Fibroblast of skin of right biceps (primary cell): ENCODE results near the gene LAMP2.
"Not testable (repeated sequence)": the region's sequence is repeated elsewhere in the genome, so short reads cannot be mapped to it uniquely, and the experiment has no call there.

ENCODE experiments used
- DNase-seq: peaks from one replicate; pipeline ENCODE4 v3.0.0-alpha.2; 2013

LAMP2 gene

GRCh38 chrX:120468825-120469525 lies at the start of gene LAMP2:
TSS of gene LAMP2 (minus strand) at chrX:120469296. CDS start at chrX:120469169, 127 bp downstream.
- DNase-seq: peak; percentile 83

- DNase-seq: peak; percentile 75
Measured at GRCh38 chrX:120517936-120518335, 48.8 kb upstream of the LAMP2 start.

- DNase-seq: peak; percentile 16
Measured at GRCh38 chrX:120514236-120514635, 45.1 kb upstream of the LAMP2 start.

DNA sequence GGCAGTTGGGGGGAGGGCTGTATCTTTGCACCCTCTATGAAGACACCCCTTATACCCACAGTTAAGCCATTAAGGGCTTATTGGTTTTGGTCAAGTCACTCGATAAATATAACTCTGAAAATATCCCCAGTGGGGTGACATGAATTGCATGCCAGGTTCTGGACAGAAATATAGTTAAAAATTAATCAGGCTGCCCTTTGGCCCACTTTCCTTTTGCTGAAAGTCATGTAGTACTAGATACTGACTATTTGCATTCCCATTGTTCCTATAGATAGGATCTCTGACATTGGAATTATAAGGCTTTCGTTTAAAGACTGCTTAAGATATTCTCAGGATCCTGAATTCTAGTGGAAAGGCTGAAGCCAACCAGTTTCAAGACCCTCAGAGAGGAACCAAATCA lies 43.5 kb upstream of the LAMP2 start:
- no peak for DNase-seq

DNA sequence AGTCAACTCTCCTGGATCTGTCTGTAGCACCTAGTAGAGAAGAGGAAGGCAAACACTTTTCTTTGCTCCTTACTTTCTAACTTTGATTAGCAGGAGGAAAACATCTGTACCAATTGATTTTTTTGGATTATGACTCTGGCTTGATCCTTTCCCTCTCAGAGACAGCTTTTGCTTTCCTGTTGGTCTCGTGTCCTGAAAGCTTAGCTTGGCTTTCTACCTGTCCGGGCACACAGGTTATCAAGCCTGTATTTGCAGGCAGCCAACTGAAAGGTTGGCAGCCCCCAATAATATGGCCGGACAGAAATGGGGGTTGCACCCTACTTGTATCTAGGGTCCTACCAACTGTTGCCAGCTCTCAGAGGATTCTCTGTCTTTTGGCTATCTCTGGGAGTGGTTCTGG lies 43.1 kb upstream of the LAMP2 start:
- no peak for DNase-seq

DNA sequence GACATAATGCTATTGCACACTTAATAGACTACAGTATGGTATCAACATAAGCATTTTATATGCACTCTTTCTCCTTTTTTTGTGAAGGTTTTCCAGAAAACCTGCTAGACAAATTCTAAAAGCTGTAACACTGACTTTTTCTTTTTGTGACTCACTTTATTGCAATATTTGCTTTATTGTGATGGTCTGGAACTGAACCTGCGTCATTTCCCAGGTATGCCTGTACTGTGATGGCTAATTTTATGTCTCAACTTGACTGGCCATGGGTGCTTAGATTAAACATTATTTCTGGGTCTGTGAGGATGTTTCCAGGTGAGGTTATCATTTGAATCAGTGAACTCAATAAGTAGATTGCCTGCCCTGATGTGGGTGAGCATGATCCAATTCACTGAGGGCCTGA lies 35.5 kb upstream of the LAMP2 start:
- DNase-seq: no peak

DNA sequence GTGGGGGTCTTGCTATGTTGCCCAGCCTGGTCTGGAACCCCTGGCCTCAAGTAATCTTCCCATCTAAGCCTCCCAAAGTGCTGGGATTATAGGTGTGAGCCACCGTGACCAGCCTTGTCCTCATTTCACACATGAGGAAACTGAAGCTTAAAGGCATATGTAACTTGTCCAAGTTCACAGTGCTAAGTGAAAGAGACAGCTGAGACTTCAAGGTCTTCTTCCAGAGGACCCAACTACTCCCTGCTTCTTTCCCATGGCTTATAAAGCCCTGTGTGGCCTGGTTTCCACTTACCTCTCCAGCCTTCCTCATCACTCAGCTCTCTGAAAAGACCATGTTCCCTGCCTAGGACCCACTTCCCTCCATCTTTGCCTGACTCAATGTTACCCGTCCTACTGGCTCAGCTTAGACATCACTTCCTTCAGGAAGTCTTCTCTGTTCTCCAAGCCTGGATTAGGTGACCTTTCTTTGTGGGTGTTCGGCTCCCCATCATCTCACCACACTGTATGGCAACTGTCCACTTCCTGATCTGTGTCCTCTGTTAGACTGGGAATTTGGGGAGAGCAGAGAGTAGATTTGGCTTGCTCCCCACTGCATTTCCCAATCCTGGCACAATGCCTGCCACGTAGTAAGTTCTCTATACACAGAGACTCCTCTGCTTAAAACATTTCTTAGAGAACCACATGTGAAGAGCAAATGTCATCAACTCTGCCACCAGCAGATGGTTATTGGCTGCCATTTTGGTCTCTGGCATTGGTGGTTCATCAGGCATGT lies 30.4 kb upstream of the LAMP2 start:
- DNase-seq: peak; percentile 22

GRCh38 chrX:120490119-120490518 lies 21.0 kb upstream of the LAMP2 start:
- DNase-seq: not testable (repeated sequence)

- no peak for DNase-seq
Measured at GRCh38 chrX:120486786-120487185, 17.7 kb upstream of the LAMP2 start.

DNA sequence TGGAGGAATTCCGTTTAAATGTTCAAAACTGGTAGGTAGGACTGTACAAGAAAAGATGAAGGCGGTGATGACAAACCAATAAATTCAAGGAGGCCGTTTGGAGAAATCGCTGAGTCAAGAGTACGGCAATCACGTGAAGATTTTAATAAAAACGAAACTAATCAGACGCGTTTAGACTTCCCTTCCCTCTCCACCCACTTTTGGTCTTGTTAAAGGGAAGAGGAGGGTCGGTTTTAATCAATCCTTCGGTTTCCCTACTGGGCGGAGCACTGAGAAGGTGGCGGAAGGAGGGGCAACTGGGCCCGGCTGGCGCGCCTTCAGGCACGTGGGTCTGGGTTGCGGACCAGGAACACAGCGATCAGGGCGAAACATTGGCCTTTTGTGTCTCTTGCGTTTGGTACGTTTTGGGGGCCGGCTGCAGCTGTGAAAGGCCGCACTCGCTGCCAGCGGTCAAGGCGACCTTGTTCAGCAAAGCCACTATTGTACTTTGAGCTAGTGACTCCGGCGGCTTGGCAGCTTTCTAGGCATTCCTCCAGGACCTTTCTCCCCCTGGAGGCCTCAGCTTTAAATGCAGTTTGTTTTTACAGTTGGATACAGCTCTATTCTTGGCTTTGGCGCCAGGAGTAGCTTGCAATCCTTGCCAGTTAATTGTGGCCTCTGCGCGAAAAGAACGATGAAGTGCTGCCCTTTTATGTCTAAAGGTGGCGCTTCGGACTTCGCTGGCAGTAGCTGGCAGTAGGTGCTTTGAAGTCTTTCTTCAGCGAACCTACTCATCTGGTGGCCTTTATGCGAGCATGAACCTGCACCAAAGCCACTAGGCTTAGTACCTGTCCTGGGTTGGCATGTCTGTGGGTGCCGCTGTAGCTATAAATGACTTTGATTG lies 16.8 kb upstream of the LAMP2 start:
- peak; percentile 79 for DNase-seq

DNA sequence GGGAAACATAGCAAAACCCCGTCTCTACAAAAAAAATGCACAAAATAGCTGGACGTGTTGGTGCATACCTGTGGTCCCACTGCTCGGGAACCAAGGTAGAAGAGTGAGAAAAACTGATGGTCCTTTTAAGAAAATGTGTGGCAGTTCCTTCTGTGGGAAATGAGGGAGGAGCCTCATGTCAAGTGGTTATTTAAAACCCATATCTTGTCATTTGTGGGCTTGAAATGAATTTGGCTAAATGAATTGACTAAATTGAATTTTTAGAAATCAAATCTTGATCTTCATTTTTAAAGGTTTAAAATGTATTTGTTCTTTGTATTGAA lies 16.2 kb upstream of the LAMP2 start:
- no peak for DNase-seq

DNA sequence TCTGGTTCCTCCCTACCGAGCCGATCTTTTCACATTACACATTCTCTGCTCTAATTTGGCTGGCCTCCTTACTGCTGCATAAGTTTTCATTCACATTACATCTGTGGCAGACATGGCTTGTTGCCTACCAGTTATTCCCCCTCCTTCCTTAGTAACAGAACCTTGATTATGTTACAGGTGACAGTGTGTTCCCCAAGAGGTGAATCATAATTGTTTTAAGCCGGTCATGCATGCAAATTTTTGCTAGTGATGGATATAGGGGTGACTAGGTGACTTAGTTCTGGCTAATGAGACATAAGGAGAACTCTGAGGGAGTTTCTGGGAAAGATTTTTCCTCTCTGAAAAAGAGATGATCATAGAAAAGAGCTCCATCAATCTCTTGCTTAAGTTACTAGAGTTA lies 8.4 kb upstream of the LAMP2 start:
- no peak for DNase-seq

DNA sequence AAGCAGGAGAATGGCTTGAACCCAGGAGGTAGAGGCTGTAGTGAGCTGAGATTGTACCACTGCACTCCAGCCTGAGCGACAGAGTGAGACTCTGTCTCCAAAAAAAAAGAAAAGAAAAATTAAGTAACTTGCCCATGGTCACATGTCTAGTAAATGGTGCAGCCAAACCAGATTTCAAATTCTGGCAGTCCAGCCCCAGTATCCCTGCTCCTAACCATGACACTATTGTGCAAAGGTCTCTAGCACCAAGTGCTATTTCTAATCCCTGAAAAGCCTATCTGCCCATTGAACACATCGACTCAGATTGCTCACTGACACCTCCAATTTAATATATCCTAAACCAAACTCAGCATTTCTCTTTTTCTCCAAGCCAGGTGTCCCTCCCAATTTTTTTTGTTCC lies 7.6 kb upstream of the LAMP2 start:
- no peak for DNase-seq

GRCh38 chrX:120475447-120475846 lies 6.4 kb upstream of the LAMP2 start:
- DNase-seq: not testable (repeated sequence)

- DNase-seq: no peak
Measured at GRCh38 chrX:120474085-120474484, 5.0 kb upstream of the LAMP2 start.

DNA sequence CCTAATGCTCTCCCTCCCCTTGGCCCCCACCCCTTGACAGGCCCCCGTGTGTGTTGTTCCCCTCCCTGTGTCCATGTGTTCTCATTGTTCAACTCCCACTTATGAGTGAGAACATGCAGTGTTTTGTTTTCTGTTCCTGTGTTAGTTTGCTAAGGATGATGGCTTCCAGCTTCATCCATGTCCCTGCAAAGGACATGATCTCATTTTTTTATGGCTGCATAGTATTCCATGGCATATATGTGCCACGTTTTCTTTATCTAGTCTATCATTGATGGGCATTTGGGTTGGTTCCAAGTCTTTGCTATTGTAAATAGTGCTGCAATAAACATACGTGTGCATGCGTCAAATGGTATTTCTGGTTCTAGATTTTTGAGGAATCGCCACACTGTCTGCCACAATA lies 561 bp upstream of the LAMP2 start:
- DNase-seq: not testable (repeated sequence)

DNA sequence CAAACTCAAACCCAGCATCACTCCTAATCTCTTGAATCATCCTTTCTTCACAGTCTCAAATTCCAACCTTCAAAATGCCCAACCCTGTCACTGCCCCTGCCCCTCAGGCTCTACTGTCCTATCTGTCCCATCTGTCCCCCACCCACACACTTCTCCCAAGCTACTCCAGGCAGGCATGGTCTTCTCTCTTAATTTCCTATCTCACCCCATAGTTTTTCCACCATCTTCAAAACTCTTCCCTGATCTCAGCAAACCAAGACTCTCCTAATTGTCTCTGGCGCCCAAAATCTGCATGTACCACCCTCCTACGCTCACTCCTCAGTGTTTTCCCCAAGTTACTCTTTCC lies 644 bp downstream of the LAMP2 start:
- DNase-seq: no peak

GRCh38 chrX:120468071-120468470 lies 1.0 kb downstream of the LAMP2 start:
- no peak for DNase-seq

DNA sequence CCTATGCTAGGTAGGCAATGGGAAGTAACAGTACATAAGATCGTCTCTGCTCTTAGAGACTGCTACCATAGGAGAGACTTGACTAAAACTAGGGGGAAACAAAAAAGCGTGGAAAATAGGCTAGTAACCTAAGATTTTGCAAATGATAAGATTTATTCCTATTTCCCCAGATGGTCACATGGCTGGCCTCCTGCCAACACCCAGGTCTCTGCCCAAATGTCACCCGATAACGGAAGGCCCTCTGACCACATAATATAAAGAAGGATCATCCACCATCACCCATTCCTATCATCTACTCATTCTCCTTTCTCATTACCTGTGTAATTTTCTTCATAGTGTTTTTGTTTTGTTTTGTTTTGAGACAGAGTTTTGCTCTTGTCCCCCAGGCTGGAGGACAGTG lies 4.7 kb downstream of the LAMP2 start:
- no peak for DNase-seq

- DNase-seq: peak; percentile 26
Measured at GRCh38 chrX:120463241-120463640, 5.9 kb downstream of the LAMP2 start.

DNA sequence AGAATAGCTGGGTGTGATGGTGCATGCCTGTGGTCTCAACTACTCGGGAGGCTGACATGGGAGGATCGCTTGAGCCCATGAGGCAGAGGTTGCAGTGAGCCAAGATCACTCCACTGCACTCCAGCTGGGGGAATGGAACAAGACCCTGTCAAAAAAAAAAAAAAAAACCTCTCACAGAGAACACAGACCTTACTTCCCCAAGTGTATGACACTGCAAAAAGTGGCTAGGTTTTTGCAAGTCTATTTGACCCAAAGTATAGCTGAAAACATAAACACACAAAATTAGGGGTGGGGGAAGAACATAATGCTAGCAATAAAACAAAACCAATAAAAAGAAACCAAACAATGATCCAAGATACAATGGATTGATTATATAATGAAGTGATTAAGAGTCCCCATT lies 6.7 kb downstream of the LAMP2 start:
- DNase-seq: no peak

DNA sequence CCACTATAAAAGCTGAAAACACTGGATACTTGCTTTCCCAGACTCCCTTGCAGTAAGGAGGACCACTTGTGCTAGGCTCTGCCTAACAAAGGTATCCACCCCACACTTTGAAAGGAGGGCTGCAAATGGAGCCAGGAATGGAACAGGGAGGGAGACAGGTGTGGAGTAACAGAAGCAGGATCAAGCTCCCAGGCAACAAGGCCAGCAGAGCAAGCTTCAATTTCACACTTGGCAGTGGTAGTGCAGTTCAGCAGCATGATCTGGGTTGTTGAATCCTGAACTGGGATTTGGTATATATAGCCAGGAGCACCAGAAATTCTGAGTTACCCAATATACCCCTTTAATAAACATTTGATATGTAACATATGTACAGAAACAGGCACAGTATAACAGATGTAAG lies 9.8 kb downstream of the LAMP2 start:
- DNase-seq: no peak

DNA sequence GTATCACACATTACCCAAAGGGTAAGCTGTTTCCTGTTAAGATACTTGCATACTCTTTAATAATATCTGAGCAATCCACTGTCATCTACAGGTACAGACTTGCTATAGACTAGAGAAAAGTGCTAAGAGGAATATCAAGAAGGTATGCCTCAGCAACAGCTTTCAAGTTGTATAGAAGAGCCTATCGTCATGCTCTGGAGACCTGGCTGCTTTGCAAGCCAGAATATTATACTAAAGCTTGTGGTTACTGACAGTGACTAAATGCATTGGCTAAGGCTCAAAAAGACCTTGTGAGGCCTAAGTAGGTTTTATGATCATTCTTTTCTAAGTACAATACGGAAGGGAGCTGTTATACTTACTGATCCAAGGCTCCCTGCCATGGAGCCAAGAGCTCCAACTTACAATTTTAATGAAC lies 11.3 kb downstream of the LAMP2 start:
- peak; percentile 82 for DNase-seq

- peak; percentile 73 for DNase-seq
Measured at GRCh38 chrX:120456973-120457372, 12.1 kb downstream of the LAMP2 start.
